NCI-H1417 (cell line): ENCODE data around the gene ARRDC5.
A peak's percentile ranks its signal among the peaks of the same experiment; 100 is the strongest.
"Not testable (repeated sequence)": the region's sequence is repeated elsewhere in the genome, so short reads cannot be mapped to it uniquely, and the experiment has no call there.

Experiments used
- DNase-seq, 3 experiments: peaks; one replicate each; lab custom pipeline; 2025; lab: John Stamatoyannopoulos, UW

ARRDC5 gene

GRCh38 chr19:4909897-4910593, 7.3 kb upstream of the ARRDC5 start:
- peak; percentile 97 to 98 (median 98) for DNase-seq

- peak; percentile 84 to 91 (median 87) for DNase-seq
Measured at GRCh38 chr19:4909156-4909896, 6.6 kb upstream of the ARRDC5 start, which contains the start of gene UHRF1. UHRF1 (plus strand) TSS chr19:4909501; CDS start chr19:4910886, 1,385 bp downstream.

GRCh38 chr19:4908781-4909155, 6.1 kb upstream of the ARRDC5 start:
- DNase-seq = peak in 1 of 3 experiments; percentile 69

GRCh38 chr19:4908360-4908759, 5.7 kb upstream of the ARRDC5 start:
- DNase-seq = no peak

GRCh38 chr19:4906963-4907362, 4.3 kb upstream of the ARRDC5 start:
- DNase-seq = no peak

GRCh38 chr19:4904481-4904880, 1.8 kb upstream of the ARRDC5 start:
- no peak for DNase-seq

GRCh38 chr19:4900879-4901278, 1.8 kb downstream of the ARRDC5 start:
- not testable (repeated sequence) for DNase-seq

- DNase-seq = peak in 1 of 3 experiments; percentile 60
Measured at GRCh38 chr19:4897146-4897545, 5.5 kb downstream of the ARRDC5 start.

- DNase-seq = no peak
Measured at GRCh38 chr19:4896372-4896771, 6.3 kb downstream of the ARRDC5 start.

- DNase-seq = not testable (repeated sequence)
Measured at GRCh38 chr19:4892962-4893361, 9.7 kb downstream of the ARRDC5 start.

GRCh38 chr19:4891066-4891465, 11.6 kb downstream of the ARRDC5 start:
- no peak for DNase-seq

GRCh38 chr19:4889034-4889815, 13.5 kb downstream of the ARRDC5 start:
- DNase-seq = no peak

GRCh38 chr19:4887803-4888202, 14.9 kb downstream of the ARRDC5 start:
- DNase-seq = not testable (repeated sequence)

GRCh38 chr19:4884993-4885392, 17.7 kb downstream of the ARRDC5 start:
- DNase-seq = not testable (repeated sequence)

- not testable (repeated sequence) for DNase-seq
Measured at GRCh38 chr19:4882874-4883273, 19.8 kb downstream of the ARRDC5 start.

GRCh38 chr19:4879041-4879440, 23.7 kb downstream of the ARRDC5 start:
- no peak for DNase-seq

- no peak for DNase-seq
Measured at GRCh38 chr19:4878491-4878968, 24.2 kb downstream of the ARRDC5 start.

GRCh38 chr19:4877753-4878490, 24.8 kb downstream of the ARRDC5 start:
- no peak for DNase-seq

GRCh38 chr19:4873930-4874329, 28.8 kb downstream of the ARRDC5 start:
- DNase-seq = no peak

GRCh38 chr19:4871711-4872110, 31.0 kb downstream of the ARRDC5 start:
- no peak for DNase-seq

GRCh38 chr19:4870025-4870700, 32.5 kb downstream of the ARRDC5 start:
- no peak for DNase-seq
